ENCODE results near the gene AASS.
"Not testable (repeated sequence)": the region's sequence is repeated elsewhere in the genome, so short reads cannot be mapped to it uniquely, and the experiment has no call there.

DNA sequence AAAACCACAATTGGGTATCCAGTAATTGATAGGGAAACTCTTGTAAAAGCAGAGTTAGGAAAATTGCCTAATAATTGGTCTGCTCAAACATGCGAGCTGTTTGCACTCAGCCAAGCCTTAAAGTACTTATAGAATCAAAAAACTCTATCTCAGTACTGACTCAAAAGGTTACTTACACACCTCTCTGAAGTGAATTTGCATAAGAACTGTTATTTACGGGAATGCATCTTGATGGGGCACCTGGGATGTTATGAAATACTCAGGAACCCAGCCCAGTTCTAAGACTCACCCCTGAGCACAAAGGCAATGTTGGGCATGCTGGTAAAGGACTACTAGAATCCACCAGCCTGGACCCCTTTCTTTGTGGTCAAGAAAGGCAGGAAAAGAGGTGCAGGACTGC, 28.1 kb upstream of the AASS start:
- TF ChIP-seq, protein P1, sequence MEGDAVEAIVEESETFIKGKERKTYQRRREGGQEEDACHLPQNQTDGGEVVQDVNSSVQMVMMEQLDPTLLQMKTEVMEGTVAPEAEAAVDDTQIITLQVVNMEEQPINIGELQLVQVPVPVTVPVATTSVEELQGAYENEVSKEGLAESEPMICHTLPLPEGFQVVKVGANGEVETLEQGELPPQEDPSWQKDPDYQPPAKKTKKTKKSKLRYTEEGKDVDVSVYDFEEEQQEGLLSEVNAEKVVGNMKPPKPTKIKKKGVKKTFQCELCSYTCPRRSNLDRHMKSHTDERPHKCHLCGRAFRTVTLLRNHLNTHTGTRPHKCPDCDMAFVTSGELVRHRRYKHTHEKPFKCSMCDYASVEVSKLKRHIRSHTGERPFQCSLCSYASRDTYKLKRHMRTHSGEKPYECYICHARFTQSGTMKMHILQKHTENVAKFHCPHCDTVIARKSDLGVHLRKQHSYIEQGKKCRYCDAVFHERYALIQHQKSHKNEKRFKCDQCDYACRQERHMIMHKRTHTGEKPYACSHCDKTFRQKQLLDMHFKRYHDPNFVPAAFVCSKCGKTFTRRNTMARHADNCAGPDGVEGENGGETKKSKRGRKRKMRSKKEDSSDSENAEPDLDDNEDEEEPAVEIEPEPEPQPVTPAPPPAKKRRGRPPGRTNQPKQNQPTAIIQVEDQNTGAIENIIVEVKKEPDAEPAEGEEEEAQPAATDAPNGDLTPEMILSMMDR (IDR thresholded peaks at IDR 0.05): not testable (repeated sequence)
- TF ChIP-seq POLR2A (IDR thresholded peaks at IDR 0.05): not testable (repeated sequence)
